HepG2 (cell line): Measurements from ENCODE around the gene GTF2F1. TPM values are rescaled to one million over a fixed set of nuclear protein-coding genes. Genes with fewer than 3 reads are reported as not detected.
A peak's percentile ranks its signal among the peaks of the same experiment; 100 is the strongest.

Source experiments
- ATAD3A ChIP-seq: sonication (generic); formaldehyde crosslinking; IDR thresholded peaks from 2 replicates; pipeline ENCODE4 v1.4.0; 2020; ENCODE audit warnings: missing genetic modification reagents
- ATF7-NPFF ChIP-seq: sonication (generic); formaldehyde crosslinking; IDR thresholded peaks from 2 replicates; pipeline ENCODE4 v1.8.1; 2023; ENCODE audit warnings: mild to moderate bottlenecking, low read depth, missing genetic modification reagents, moderate library complexity
- BRF2 ChIP-seq: sonication (generic); formaldehyde crosslinking; IDR thresholded peaks from 2 replicates; pipeline ENCODE4 v1.8.1; 2022; ENCODE audit warnings: mild to moderate bottlenecking, missing genetic modification reagents
- CBX5 ChIP-seq: sonication (generic); formaldehyde crosslinking; IDR thresholded peaks from 2 replicates; pipeline ENCODE4 v1.4.0; 2020; ENCODE audit warnings: missing genetic modification reagents, borderline replicate concordance
- CCDC6 ChIP-seq: sonication (generic); formaldehyde crosslinking; IDR thresholded peaks from 2 replicates; pipeline ENCODE4 v1.8.1; 2022; ENCODE audit warnings: mild to moderate bottlenecking, missing genetic modification reagents, moderate library complexity
- CHD4 ChIP-seq: fragments of 200-600 bp; sonication (generic); IDR thresholded peaks from 2 replicates; pipeline ENCODE4 v1.7.0; 2017; ENCODE audit warnings: mild to moderate bottlenecking, low read length, borderline replicate concordance
- E2F2 ChIP-seq: sonication (generic); formaldehyde crosslinking; IDR thresholded peaks from 2 replicates; pipeline ENCODE4 v1.4.0; 2020; ENCODE audit warnings: missing genetic modification reagents, borderline replicate concordance
- FOXJ3 ChIP-seq: sonication (generic); formaldehyde crosslinking; IDR thresholded peaks from 2 replicates; pipeline ENCODE4 v1.4.0; 2020; ENCODE audit warnings: missing genetic modification reagents, mild to moderate bottlenecking, borderline replicate concordance
- HMGXB4 ChIP-seq, 2 experiments: sonication (generic) in 1 of 2; formaldehyde crosslinking in 1 of 2; IDR thresholded peaks; 2 replicates each; pipeline versions ENCODE4 v1.4.0 to v1.6.1; 2018 to 2020; ENCODE audit warnings: missing genetic modification reagents in 2 of 2, borderline replicate concordance in 1 of 2, low read depth in 1 of 2, mild to moderate bottlenecking in 1 of 2, missing biosample characterization in 1 of 2
- HOXA3 ChIP-seq: sonication (generic); formaldehyde crosslinking; IDR thresholded peaks from 2 replicates; pipeline ENCODE4 v1.5.0; 2020; ENCODE audit warnings: missing genetic modification reagents
- KMT2A ChIP-seq: sonication (generic); formaldehyde crosslinking; IDR thresholded peaks from 2 replicates; pipeline ENCODE4 v1.4.0; 2020; ENCODE audit warnings: missing genetic modification reagents
- PHF20 ChIP-seq: sonication (generic); formaldehyde crosslinking; IDR thresholded peaks from 2 replicates; pipeline ENCODE4 v1.5.0; 2020; ENCODE audit warnings: mild to moderate bottlenecking, missing genetic modification reagents
- RAD21 ChIP-seq: fragments of 450-650 bp; formaldehyde crosslinking; IDR thresholded peaks from 2 replicates; pipeline ENCODE4 v1.5.0; 2020; ENCODE audit warnings: mild to moderate bottlenecking
- RFX3 ChIP-seq: IDR thresholded peaks from 2 replicates; pipeline ENCODE4 v1.6.1; 2016; ENCODE audit warnings: missing biosample characterization, missing genetic modification reagents
- TFDP2 ChIP-seq: sonication (generic); formaldehyde crosslinking; IDR thresholded peaks from 2 replicates; pipeline ENCODE4 v1.4.0; 2020; ENCODE audit warnings: missing genetic modification reagents
- ZBTB20 ChIP-seq: sonication (generic); formaldehyde crosslinking; IDR thresholded peaks from 2 replicates; pipeline ENCODE4 v1.8.1; 2023; ENCODE audit warnings: missing genetic modification reagents, low read depth, mild to moderate bottlenecking, borderline replicate concordance
- ZBTB42 ChIP-seq: sonication (generic); formaldehyde crosslinking; IDR thresholded peaks from 2 replicates; pipeline ENCODE4 v1.5.0; 2020; ENCODE audit warnings: mild to moderate bottlenecking, missing genetic modification reagents
- ZFP36 ChIP-seq: fragments of 150-350 bp; IDR thresholded peaks from 2 replicates; pipeline ENCODE4 v1.6.1; 2018; ENCODE audit warnings: borderline replicate concordance, low read length, low read depth; ENCODE audit not compliant: partially characterized antibody
- ZNF121 ChIP-seq: sonication (generic); formaldehyde crosslinking; IDR thresholded peaks from 2 replicates; pipeline ENCODE4 v1.5.0; 2020; ENCODE audit warnings: mild to moderate bottlenecking, missing genetic modification reagents
- ZNF20 ChIP-seq: sonication (generic); formaldehyde crosslinking; IDR thresholded peaks from 2 replicates; pipeline ENCODE4 v1.4.0; 2020; ENCODE audit warnings: mild to moderate bottlenecking, moderate library complexity, missing genetic modification reagents
- ZNF556 ChIP-seq: sonication (generic); formaldehyde crosslinking; IDR thresholded peaks from 2 replicates; pipeline ENCODE4 v1.4.0; 2020; ENCODE audit warnings: mild to moderate bottlenecking, missing genetic modification reagents, borderline replicate concordance
- ZNF572 ChIP-seq: sonication (generic); formaldehyde crosslinking; IDR thresholded peaks from 2 replicates; pipeline ENCODE4 v1.5.1; 2020; ENCODE audit warnings: mild to moderate bottlenecking, missing genetic modification reagents
- ZNF589 ChIP-seq: sonication (generic); formaldehyde crosslinking; conservative IDR thresholded peaks from 2 replicates; pipeline ENCODE4 v1.8.0; 2022; ENCODE audit warnings: mild to moderate bottlenecking, moderate library complexity, missing genetic modification reagents
- ZNF749 ChIP-seq: sonication (generic); formaldehyde crosslinking; IDR thresholded peaks from 2 replicates; pipeline ENCODE4 v1.8.0; 2022; ENCODE audit warnings: mild to moderate bottlenecking, missing genetic modification reagents, moderate library complexity, borderline replicate concordance
- polyA plus RNA-seq, 8 experiments: library from polyadenylated mRNA; depleted of rRNA in 3 of 8; stranded (reverse) in 7 of 8; unstranded in 1 of 8; fragments of >200 nt; fragmentation: Illumina TruSeq in 4 of 8; extraction: Trizol in 4 of 8; gene quantifications; 2 replicates each; pipeline versions ENCODE4 v1.2.1 to v1.2.3, GENCODE V29; 2011 to 2016; ENCODE audit warnings: low read depth in 4 of 8, missing spikeins in 1 of 8, mixed read lengths in 1 of 8; ENCODE audit not compliant: insufficient read depth in 1 of 8
- total RNA-seq, 5 experiments: library from RNA; depleted of rRNA; stranded (reverse); fragments of >200 nt; fragmentation: Illumina TruSeq; extraction: Trizol; gene quantifications; 2 replicates each; pipeline ENCODE4 v1.2.3, GENCODE V29; 2016; ENCODE audit warnings: low read depth in 1 of 5

GTF2F1 gene
- total and polyA plus RNA-seq, 2 of the 13 experiments (the other 11 are each of a cell fraction or from before 2014, with no cell fraction given), result 27.8 to 34.1 TPM

DNA sequence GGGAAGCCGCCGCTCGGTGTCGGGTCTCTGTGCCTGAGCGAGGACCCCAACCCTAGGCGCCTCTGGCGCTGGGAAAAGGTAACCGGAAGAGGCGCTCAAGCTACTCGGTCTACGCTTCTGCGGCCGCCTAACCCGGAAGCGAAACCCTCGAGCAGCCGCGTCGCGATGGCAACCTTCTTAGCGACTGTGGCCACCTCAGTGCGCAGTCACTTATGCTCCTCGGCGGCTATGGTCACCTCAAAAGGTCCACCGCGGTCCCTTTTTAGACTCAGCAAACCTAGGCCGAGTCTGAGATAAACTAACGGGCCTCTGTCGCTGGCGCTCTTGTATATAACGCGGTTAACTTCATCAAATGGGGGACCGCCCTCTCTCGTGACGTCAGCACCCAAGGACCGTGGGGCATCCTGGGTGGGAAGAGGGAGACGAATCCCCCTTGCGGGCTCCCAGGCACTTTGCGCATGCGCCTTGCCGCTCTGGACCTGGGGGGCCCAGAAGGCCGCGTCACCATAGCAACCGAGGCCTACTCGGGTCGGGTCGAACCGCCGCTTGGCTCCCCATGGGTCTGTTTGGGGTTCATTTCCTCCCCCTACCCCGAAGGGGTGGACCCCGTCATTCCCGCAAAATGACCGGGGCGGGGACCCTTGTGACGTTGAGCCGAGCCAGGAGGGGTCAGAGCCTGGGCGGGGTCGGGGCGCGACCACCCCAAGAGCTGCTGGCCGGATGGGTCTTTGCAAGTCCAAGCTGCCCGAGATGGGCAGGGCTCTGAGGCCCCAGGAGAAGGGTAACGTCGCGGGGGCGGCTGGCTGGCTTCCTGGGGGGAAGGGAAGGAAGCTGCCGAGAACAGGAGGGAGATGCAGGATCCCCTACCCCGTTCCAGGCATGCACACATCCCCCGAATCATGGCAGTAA, at the start of gene GTF2F1 (continued):
- peak; percentile 57; the same call in 1 of the 2 replicates for TF ChIP-seq ZBTB42
- TF ChIP-seq ZNF589 (CRISPR knock-in tag), result no peak
- TF ChIP-seq HMGXB4 (CRISPR knock-in tag; IDR thresholded peaks at IDR 0.05; ENCODE audit: borderline replicate concordance in 1 of 2, low read depth in 1 of 2), result peak; percentile 38 to 78; a peak in 3 of 4 replicates
- no peak for TF ChIP-seq CHD4
- TF ChIP-seq ZNF572, result 0 out of 2 replicates have a peak, but pooled peaks have one; percentile 55
- TF ChIP-seq ZBTB20 (CRISPR knock-in tag), result 0 out of 2 replicates have a peak, but pooled peaks have one; percentile 4
- TF ChIP-seq ZNF20, result no peak
- TF ChIP-seq HOXA3 (CRISPR knock-in tag), result peak; percentile 94
- TF ChIP-seq PHF20 (CRISPR knock-in tag), result peak; percentile 92
- no peak for TF ChIP-seq ZFP36
- peak; percentile 72 for TF ChIP-seq KMT2A (CRISPR knock-in tag)
- TF ChIP-seq E2F2 (CRISPR knock-in tag), result no peak
- peak; percentile 63; the same call in 1 of the 2 replicates for TF ChIP-seq RAD21
- TF ChIP-seq ATF7-NPFF (CRISPR knock-in tag), result 0 out of 2 replicates have a peak, but pooled peaks have one; percentile 25
- peak; percentile 60; the same call in 1 of the 2 replicates for TF ChIP-seq CCDC6 (CRISPR knock-in tag)
- peak; percentile 81 for TF ChIP-seq RFX3 (CRISPR knock-in tag)
- TF ChIP-seq BRF2 (CRISPR knock-in tag), result no peak
- peak; percentile 12; the same call in 1 of the 2 replicates for TF ChIP-seq TFDP2 (CRISPR knock-in tag)
- no peak for TF ChIP-seq ZNF121 (CRISPR knock-in tag)
- no peak for TF ChIP-seq CBX5 (CRISPR knock-in tag)
- no peak for TF ChIP-seq ZNF749 (CRISPR knock-in tag)
- TF ChIP-seq ZNF556 (CRISPR knock-in tag), result peak; percentile 43; the same call in 1 of the 2 replicates
- no peak for TF ChIP-seq ATAD3A (CRISPR knock-in tag)
- peak; percentile 45; the same call in 1 of the 2 replicates for TF ChIP-seq FOXJ3 (CRISPR knock-in tag)
